Neural cell (in vitro differentiated cells): ENCODE data around the gene OLFM1. TPM values are rescaled to one million over a fixed set of nuclear protein-coding genes. Genes with fewer than 3 reads are reported as not detected.
"Not testable (repeated sequence)": the region's sequence is repeated elsewhere in the genome, so short reads cannot be mapped to it uniquely, and the experiment has no call there.

Source experiments
- H2AFZ ChIP-seq: fragments of 200-600, 300-800 bp; sonication (generic), shearing (Covaris generic); 2 replicates; pipeline ENCODE4 v1.6.0; 2014; ENCODE audit warnings: low read depth, mild to moderate bottlenecking, antibody characterized with exemption, low read length, moderate library complexity
- H3F3A ChIP-seq: fragments of 200-600 bp; shearing (Covaris generic); 2 replicates; pipeline ENCODE4 v1.6.1; 2016; ENCODE audit warnings: mild to moderate bottlenecking, moderate library complexity, mixed read lengths, antibody characterized with exemption, low read length; ENCODE audit not compliant: insufficient read depth, poor library complexity, severe bottlenecking
- H3K27ac ChIP-seq: fragments of 200-600, 300-800 bp; sonication (generic), shearing (Covaris generic); 2 replicates; pipeline ENCODE4 v1.5.1; 2014; ENCODE audit warnings: mild to moderate bottlenecking, low read length, moderate library complexity
- H3K27me3 ChIP-seq: fragments of 300-800, 200-600 bp; sonication (generic), shearing (Covaris generic); 2 replicates; pipeline ENCODE4 v1.6.0; 2014; ENCODE audit warnings: mild to moderate bottlenecking, low read depth, low read length, moderate library complexity; ENCODE audit not compliant: insufficient read depth
- H3K36me3 ChIP-seq: fragments of 300-800, 200-600 bp; sonication (generic), shearing (Covaris generic); 2 replicates; pipeline ENCODE4 v1.5.1; 2014; ENCODE audit warnings: mild to moderate bottlenecking, antibody characterized with exemption, low read length, moderate library complexity; ENCODE audit not compliant: insufficient read depth
- H3K4me2 ChIP-seq: fragments of 300-800, 200-600 bp; sonication (generic), shearing (Covaris generic); 2 replicates; pipeline ENCODE4 v1.6.0; 2014; ENCODE audit warnings: mild to moderate bottlenecking, low read length
- H3K4me3 ChIP-seq: fragments of 300-800, 200-600 bp; sonication (generic), shearing (Covaris generic); 2 replicates; pipeline ENCODE4 v1.5.1; 2014; ENCODE audit warnings: mild to moderate bottlenecking, low read length, moderate library complexity
- H3K79me2 ChIP-seq: fragments of 200-600 bp; shearing (Covaris generic); replicated peaks from 2 replicates; pipeline ENCODE4 v1.6.0; 2014; ENCODE audit warnings: mild to moderate bottlenecking, low read length, moderate library complexity; ENCODE audit not compliant: insufficient read depth
- H3K9ac ChIP-seq: fragments of 300-800, 200-600 bp; sonication (generic), shearing (Covaris generic); 2 replicates; pipeline ENCODE4 v1.6.1; 2016; ENCODE audit warnings: mild to moderate bottlenecking, low read length, mixed read lengths
- H3K9me2 ChIP-seq: fragments of 200-600 bp; shearing (Covaris generic); 2 replicates; pipeline ENCODE4 v1.6.1; 2016; ENCODE audit warnings: mild to moderate bottlenecking, low read length, mixed read lengths; ENCODE audit not compliant: insufficient read depth
- H3K9me3 ChIP-seq: fragments of 200-600, 300-800 bp; sonication (generic), shearing (Covaris generic); 2 replicates; pipeline ENCODE4 v1.6.1; 2016; ENCODE audit warnings: mild to moderate bottlenecking, mixed run types, low read length, moderate library complexity, mixed read lengths
- H4K20me1 ChIP-seq: fragments of 200-600 bp; shearing (Covaris generic); 2 replicates; pipeline ENCODE4 v1.6.1; 2016; ENCODE audit warnings: mild to moderate bottlenecking, mixed run types; ENCODE audit not compliant: insufficient read depth
- CTCF ChIP-seq: fragments of 450-650 bp; IDR thresholded peaks from 2 replicates; pipeline ENCODE4 v1.5.1; 2014; ENCODE audit warnings: antibody characterized with exemption, mild to moderate bottlenecking, moderate library complexity; ENCODE audit not compliant: poor library complexity, severe bottlenecking
- EP300 ChIP-seq: fragments of 450-650 bp; conservative IDR thresholded peaks from 2 replicates; pipeline ENCODE4 v1.6.1; 2014; ENCODE audit warnings: antibody characterized with exemption, mild to moderate bottlenecking, moderate library complexity; ENCODE audit not compliant: poor library complexity, severe bottlenecking
- EZH2 ChIP-seq: fragments of 200-600, 300-800 bp; shearing (Covaris generic), sonication (generic); IDR thresholded peaks from 2 replicates; pipeline ENCODE4 v1.6.1; 2014; ENCODE audit warnings: antibody characterized with exemption, low read length, borderline replicate concordance, mild to moderate bottlenecking; ENCODE audit not compliant: insufficient read depth, poor library complexity, severe bottlenecking
- MXI1 ChIP-seq: fragments of 450-650 bp; conservative IDR thresholded peaks from 2 replicates; pipeline ENCODE4 v1.6.1; 2014; ENCODE audit warnings: antibody characterized with exemption, mild to moderate bottlenecking; ENCODE audit not compliant: poor library complexity, severe bottlenecking
- POLR2AphosphoS5 ChIP-seq: IDR thresholded peaks from 2 replicates; pipeline ENCODE4 v1.6.1; 2012
- RAD21 ChIP-seq: fragments of 450-650 bp; conservative IDR thresholded peaks from 2 replicates; pipeline ENCODE4 v1.6.1; 2014; ENCODE audit warnings: antibody characterized with exemption, mild to moderate bottlenecking, moderate library complexity
- REST ChIP-seq: IDR thresholded peaks from 2 replicates; pipeline ENCODE4 v1.6.1; 2012; ENCODE audit warnings: borderline replicate concordance
- SMC3 ChIP-seq: fragments of 450-650 bp; conservative IDR thresholded peaks from 2 replicates; pipeline ENCODE4 v1.6.1; 2014; ENCODE audit warnings: antibody characterized with exemption, mild to moderate bottlenecking, moderate library complexity; ENCODE audit not compliant: poor library complexity
- TAF1 ChIP-seq: IDR thresholded peaks from 2 replicates; pipeline ENCODE4 v1.6.1; 2012; ENCODE audit warnings: low read depth
- polyA plus RNA-seq: library from polyadenylated mRNA; depleted of rRNA; stranded (reverse); fragments of >200 nt; gene quantifications from 2 replicates; pipeline ENCODE4 v1.2.3, GENCODE V29; 2014

The OLFM1 gene
- polyA plus RNA-seq, 1 donor from 2014 or later = 102 TPM

- Histone ChIP-seq H4K20me1 (no peaks in the 10 kb centered on the region), H3K9me2 (no peaks in the 10 kb centered on the region), H2AFZ (no peak overlapping the region), H3K36me3 (no peaks in the 10 kb centered on the region), H3K9ac (no peak overlapping the region), H3K4me3 (no peak overlapping the region), H3F3A (no peaks in the 10 kb centered on the region), H3K4me2 (no peak overlapping the region), H3K9me3 (no peaks in the 10 kb centered on the region), H3K27me3 (no peaks in the 10 kb centered on the region), H3K27ac (no peak overlapping the region), H3K79me2 (no peaks in the 10 kb centered on the region)
- TF ChIP-seq MXI1 (no peak), EZH2 (no peak), RAD21 (no peak), REST (no peak), TAF1 (no peak), EP300 (no peak), SMC3 (no peak), CTCF (no peak), POLR2AphosphoS5 (no peak)
Measured at GRCh38 chr9:135061441-135061840, 26.0 kb upstream of the OLFM1 start.

- TF ChIP-seq POLR2AphosphoS5 = no peak
- no peak for TF ChIP-seq MXI1
- TF ChIP-seq TAF1 = no peak
- TF ChIP-seq EP300 = no peak
- TF ChIP-seq CTCF = no peak
- no peak for TF ChIP-seq RAD21
- no peak for TF ChIP-seq EZH2
- TF ChIP-seq SMC3 = no peak
- TF ChIP-seq REST = no peak
- Histone ChIP-seq H3K36me3 (no peaks in the 10 kb centered on the region), H3K79me2 (no peaks in the 10 kb centered on the region), H3K27ac (no peak overlapping the region), H4K20me1 (no peaks in the 10 kb centered on the region), H3K9me2 (no peaks in the 10 kb centered on the region), H3K4me3 (no peak overlapping the region), H2AFZ (no peak overlapping the region), H3K4me2 (no peak overlapping the region), H3K9ac (no peak overlapping the region), H3K27me3 (no peaks in the 10 kb centered on the region), H3K9me3 (no peaks in the 10 kb centered on the region), H3F3A (no peaks in the 10 kb centered on the region)
Measured at GRCh38 chr9:135062254-135062653, 25.2 kb upstream of the OLFM1 start.

GRCh38 chr9:135063466-135063865 lies 24.0 kb upstream of the OLFM1 start:
- H3K9me2 ChIP-seq, H2AFZ ChIP-seq, H4K20me1 ChIP-seq, H3K27ac ChIP-seq, H3K4me2 ChIP-seq, H3F3A ChIP-seq, H3K4me3 ChIP-seq, H3K9ac ChIP-seq, H3K36me3 ChIP-seq, H3K79me2 ChIP-seq, H3K9me3 ChIP-seq, H3K27me3 ChIP-seq: not testable (repeated sequence)
